ENCODE data around the gene ACY1. TPM values are rescaled to one million over a fixed set of nuclear protein-coding genes. Genes with fewer than 3 reads are reported as not detected.

Gene ACY1
- total RNA-seq, 1 donor from 2014 or later, result 26.7 TPM

- TF ChIP-seq, protein P1, sequence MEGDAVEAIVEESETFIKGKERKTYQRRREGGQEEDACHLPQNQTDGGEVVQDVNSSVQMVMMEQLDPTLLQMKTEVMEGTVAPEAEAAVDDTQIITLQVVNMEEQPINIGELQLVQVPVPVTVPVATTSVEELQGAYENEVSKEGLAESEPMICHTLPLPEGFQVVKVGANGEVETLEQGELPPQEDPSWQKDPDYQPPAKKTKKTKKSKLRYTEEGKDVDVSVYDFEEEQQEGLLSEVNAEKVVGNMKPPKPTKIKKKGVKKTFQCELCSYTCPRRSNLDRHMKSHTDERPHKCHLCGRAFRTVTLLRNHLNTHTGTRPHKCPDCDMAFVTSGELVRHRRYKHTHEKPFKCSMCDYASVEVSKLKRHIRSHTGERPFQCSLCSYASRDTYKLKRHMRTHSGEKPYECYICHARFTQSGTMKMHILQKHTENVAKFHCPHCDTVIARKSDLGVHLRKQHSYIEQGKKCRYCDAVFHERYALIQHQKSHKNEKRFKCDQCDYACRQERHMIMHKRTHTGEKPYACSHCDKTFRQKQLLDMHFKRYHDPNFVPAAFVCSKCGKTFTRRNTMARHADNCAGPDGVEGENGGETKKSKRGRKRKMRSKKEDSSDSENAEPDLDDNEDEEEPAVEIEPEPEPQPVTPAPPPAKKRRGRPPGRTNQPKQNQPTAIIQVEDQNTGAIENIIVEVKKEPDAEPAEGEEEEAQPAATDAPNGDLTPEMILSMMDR (IDR thresholded peaks at IDR 0.05), result no peak
- Mint-ChIP-seq H3K27ac (no peak overlapping the region), H3K36me3 (ENCODE audit: low read depth) (no peaks in the 10 kb centered on the region), H3K4me3 (no peak overlapping the region), H3K9me3 (no peaks in the 10 kb centered on the region), H3K4me1 (no peaks in the 10 kb centered on the region), H3K27me3 (no peaks in the 10 kb centered on the region)
- DNase-seq, result no peak
- no peak for ATAC-seq (ENCODE audit: low read depth)
- intact Hi-C loops (cut with micrococcal nuclease), result no loop called here
- CTCF ChIA-PET, result no interaction called here
- POLR2A ChIA-PET, result no interaction called here
These were observed 27.1 kb downstream of the ACY1 start for GRCh38 chr3:52010431-52010830.

DNA sequence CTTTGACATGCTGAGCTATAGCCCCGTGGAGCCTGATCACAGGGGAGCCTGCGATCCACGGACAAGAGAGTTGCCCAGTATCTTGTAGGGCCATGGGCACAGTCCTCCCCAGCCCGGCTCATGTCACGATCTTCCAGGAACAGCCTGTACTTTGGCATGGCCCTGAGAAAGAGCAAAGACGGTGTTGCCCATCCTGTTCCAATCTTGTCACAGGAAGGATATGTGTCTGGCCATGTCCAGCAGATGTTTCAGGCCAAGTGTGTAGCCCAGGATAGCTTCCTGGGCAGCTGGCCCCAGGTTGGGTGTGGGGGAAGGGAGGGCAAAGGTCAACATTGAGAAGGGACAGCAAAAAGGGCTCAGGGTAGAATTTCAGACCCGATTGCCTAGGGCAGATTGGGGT, 29.4 kb downstream of the ACY1 start:
- H3K36me3 Mint-ChIP-seq (ENCODE audit: low read depth), result no peaks in the 10 kb centered on the region
- no peak for ATAC-seq (ENCODE audit: low read depth)
- no peaks in the 10 kb centered on the region for H3K4me1 Mint-ChIP-seq
- H3K9me3 Mint-ChIP-seq, result no peaks in the 10 kb centered on the region
- ChIA-PET POLR2A (no interaction called here), CTCF (no interaction called here)
- peaks cover 2% of the 10 kb centered on the region for H3K27me3 Mint-ChIP-seq
- intact Hi-C loops (cut with micrococcal nuclease), result no loop called here
- DNase-seq, result no peak
- TF ChIP-seq, protein P1 (IDR thresholded peaks at IDR 0.05), result no peak
- no peak overlapping the region for H3K4me3 Mint-ChIP-seq
- H3K27ac Mint-ChIP-seq, result no peak overlapping the region

GRCh38 chr3:52013802-52014598, 30.7 kb downstream of the ACY1 start:
- no peak overlapping the region for H3K27ac Mint-ChIP-seq
- ChIA-PET CTCF (no interaction called here), POLR2A (no interaction called here)
- H3K27me3 Mint-ChIP-seq, result peaks cover 2% of the 10 kb centered on the region
- intact Hi-C loops (cut with micrococcal nuclease), result no loop called here
- H3K36me3 Mint-ChIP-seq (ENCODE audit: low read depth), result no peaks in the 10 kb centered on the region
- H3K4me1 Mint-ChIP-seq, result no peaks in the 10 kb centered on the region
- no peak for DNase-seq
- ATAC-seq (ENCODE audit: low read depth), result no peak
- TF ChIP-seq, protein P1 (IDR thresholded peaks at IDR 0.05), result no peak
- H3K9me3 Mint-ChIP-seq, result no peaks in the 10 kb centered on the region
- no peak overlapping the region for H3K4me3 Mint-ChIP-seq

- H3K4me1 Mint-ChIP-seq, result no peaks in the 10 kb centered on the region
- POLR2A ChIA-PET, result no interaction called here
These were observed 31.3 kb downstream of the ACY1 start for GRCh38 chr3:52014613-52015012.

GRCh38 chr3:52015438-52016228, 32.3 kb downstream of the ACY1 start:
- no peak for DNase-seq
- intact Hi-C loops (cut with micrococcal nuclease), result no loop called here
- POLR2A ChIA-PET, result no interaction called here
- no peaks in the 10 kb centered on the region for H3K4me1 Mint-ChIP-seq
- H3K36me3 Mint-ChIP-seq (ENCODE audit: low read depth), result no peaks in the 10 kb centered on the region
- peaks cover 2% of the 10 kb centered on the region for H3K27me3 Mint-ChIP-seq
- TF ChIP-seq, protein P1 (IDR thresholded peaks at IDR 0.05), result no peak
- CTCF ChIA-PET, result no interaction called here
- ATAC-seq (ENCODE audit: low read depth), result no peak
- no peaks in the 10 kb centered on the region for H3K9me3 Mint-ChIP-seq
- H3K4me3 Mint-ChIP-seq, result no peak overlapping the region
- no peak overlapping the region for H3K27ac Mint-ChIP-seq

More at GRCh38 chr3:52014613-52015012, 31.3 kb downstream of the ACY1 start:
- Mint-ChIP-seq H3K4me3 (no peak overlapping the region), H3K27ac (no peak overlapping the region), H3K36me3 (ENCODE audit: low read depth) (no peaks in the 10 kb centered on the region), H3K27me3 (peaks cover 2% of the 10 kb centered on the region), H3K9me3 (no peaks in the 10 kb centered on the region)
- no peak for DNase-seq
- TF ChIP-seq, protein P1 (IDR thresholded peaks at IDR 0.05), result no peak
- ATAC-seq (ENCODE audit: low read depth), result no peak
- intact Hi-C loops (cut with micrococcal nuclease), result no loop called here
- CTCF ChIA-PET, result no interaction called here

All from activated B cell treated with CpG ODN at 0.5 μM for 24 hours (primary cell).